Hepatocyte (in vitro differentiated cells): Measurements from ENCODE around the gene DSE.

Experiments
- EZH2 ChIP-seq: fragments of 200-600 bp; sonication (generic); IDR thresholded peaks from 2 replicates; pipeline ENCODE4 v1.6.1; 2016; ENCODE audit warnings: antibody characterized with exemption, mild to moderate bottlenecking, borderline replicate concordance
- EZH2phosphoT487 ChIP-seq: fragments of 200-600 bp; sonication (generic); IDR thresholded peaks from one replicate; pipeline ENCODE4 v1.6.1; 2018; ENCODE audit warnings: antibody characterized with exemption, mild to moderate bottlenecking, low read depth, moderate library complexity; ENCODE audit not compliant: unreplicated experiment, severe bottlenecking
- TF ChIP-seq, protein P1 (sequence below): fragments of 200-600 bp; sonication (generic); IDR thresholded peaks from 2 replicates; pipeline ENCODE4 v1.5.1; 2016; ENCODE audit warnings: antibody characterized with exemption, mild to moderate bottlenecking; ENCODE audit not compliant: poor library complexity

DNA sequence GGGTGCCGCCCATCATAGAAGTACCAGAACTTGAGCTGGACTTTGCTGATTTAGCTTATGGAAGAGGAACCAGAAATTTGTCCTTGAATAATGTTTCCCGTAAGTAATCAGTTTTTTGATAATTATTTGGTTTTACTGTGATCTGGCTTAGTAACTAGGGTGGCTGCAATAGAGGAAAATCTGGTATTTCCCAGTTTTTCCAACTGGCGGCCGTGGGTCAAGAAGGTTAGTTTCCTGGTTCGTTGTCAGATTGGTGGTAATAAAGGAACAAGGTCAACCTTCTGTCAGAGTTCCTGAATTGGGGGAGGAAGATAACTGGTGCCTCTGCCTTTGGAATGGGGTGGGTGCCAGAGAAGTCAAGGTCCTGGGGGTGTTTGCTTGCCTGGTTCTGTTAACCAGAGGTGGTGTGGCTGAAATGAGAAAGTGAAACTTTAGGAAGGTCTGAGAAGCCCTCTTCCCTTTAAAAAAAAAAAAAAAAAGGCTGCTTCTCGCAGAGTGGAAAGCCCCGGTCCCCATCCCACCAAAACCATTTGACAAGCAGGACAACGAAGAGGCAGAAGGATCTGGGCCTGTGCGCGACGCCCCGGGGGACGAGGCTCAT is 90.7 kb downstream of the DSE start, which contains the start of gene CALHM6:
- TF ChIP-seq, protein P1, sequence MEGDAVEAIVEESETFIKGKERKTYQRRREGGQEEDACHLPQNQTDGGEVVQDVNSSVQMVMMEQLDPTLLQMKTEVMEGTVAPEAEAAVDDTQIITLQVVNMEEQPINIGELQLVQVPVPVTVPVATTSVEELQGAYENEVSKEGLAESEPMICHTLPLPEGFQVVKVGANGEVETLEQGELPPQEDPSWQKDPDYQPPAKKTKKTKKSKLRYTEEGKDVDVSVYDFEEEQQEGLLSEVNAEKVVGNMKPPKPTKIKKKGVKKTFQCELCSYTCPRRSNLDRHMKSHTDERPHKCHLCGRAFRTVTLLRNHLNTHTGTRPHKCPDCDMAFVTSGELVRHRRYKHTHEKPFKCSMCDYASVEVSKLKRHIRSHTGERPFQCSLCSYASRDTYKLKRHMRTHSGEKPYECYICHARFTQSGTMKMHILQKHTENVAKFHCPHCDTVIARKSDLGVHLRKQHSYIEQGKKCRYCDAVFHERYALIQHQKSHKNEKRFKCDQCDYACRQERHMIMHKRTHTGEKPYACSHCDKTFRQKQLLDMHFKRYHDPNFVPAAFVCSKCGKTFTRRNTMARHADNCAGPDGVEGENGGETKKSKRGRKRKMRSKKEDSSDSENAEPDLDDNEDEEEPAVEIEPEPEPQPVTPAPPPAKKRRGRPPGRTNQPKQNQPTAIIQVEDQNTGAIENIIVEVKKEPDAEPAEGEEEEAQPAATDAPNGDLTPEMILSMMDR: no peak
- TF ChIP-seq EZH2 (no peak), EZH2phosphoT487 (no peak)
